Endothelial cell of umbilical vein (primary cell): Measurements from ENCODE around the gene MCM8.

Source experiments
- CTCF ChIP-seq, 2 donors: IDR thresholded peaks; 1 replicate in 1 of 2; 2 replicates in 1 of 2; pipeline ENCODE4 v1.5.1; 2011; ENCODE audit warnings: low read length in 2 of 2, mild to moderate bottlenecking in 2 of 2, moderate library complexity in 2 of 2, control low read depth in 1 of 2, inconsistent platforms in 1 of 2, low read depth in 1 of 2; ENCODE audit not compliant: insufficient read depth in 1 of 2; ENCODE audit errors: extremely low read depth in 1 of 2
- EZH2 ChIP-seq: IDR thresholded peaks from 2 replicates; pipeline ENCODE4 v1.6.1; 2012; ENCODE audit warnings: borderline replicate concordance, low read depth, mild to moderate bottlenecking, moderate library complexity, low read length, inconsistent platforms; ENCODE audit not compliant: severe bottlenecking
- JUN ChIP-seq: IDR thresholded peaks from 2 replicates; pipeline ENCODE4 v1.6.1; 2011; ENCODE audit warnings: borderline replicate concordance, low read depth; ENCODE audit not compliant: insufficient read length, insufficient read depth
- POLR2A ChIP-seq: IDR thresholded peaks from 2 replicates; pipeline ENCODE4 v1.6.1; 2012; ENCODE audit warnings: low read depth, mild to moderate bottlenecking, control low read depth, low read length
- POLR2AphosphoS5 ChIP-seq: IDR thresholded peaks from 2 replicates; pipeline ENCODE4 v1.6.1; 2012; ENCODE audit warnings: low read depth, mild to moderate bottlenecking, control low read depth, low read length, moderate library complexity; ENCODE audit not compliant: insufficient read depth
- TF ChIP-seq, protein P1 (sequence below): IDR thresholded peaks from 2 replicates; pipeline ENCODE4 v1.6.1; 2011; ENCODE audit not compliant: insufficient read depth, insufficient read length

DNA sequence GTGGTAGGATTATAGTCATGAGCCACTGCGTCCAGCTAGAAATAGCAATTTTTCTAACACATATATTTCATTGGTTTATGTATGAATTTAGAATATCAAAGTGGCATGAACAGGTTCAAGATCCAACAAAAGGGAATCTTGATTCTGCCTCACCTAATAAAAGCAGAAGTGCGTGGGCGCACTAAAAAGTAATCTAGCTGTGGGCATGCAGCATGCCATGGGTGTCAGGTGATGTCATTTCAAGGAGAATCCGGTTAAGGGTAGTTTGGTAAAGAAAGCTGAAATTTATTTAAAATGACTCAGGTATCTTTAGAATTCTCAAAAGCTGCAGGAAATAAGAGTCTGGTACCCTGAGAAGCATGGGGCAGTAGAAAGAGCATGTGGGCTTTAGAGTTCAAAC, 85.8 kb downstream of the MCM8 start:
- TF ChIP-seq CTCF (IDR thresholded peaks at IDR 0.05; ENCODE audit: extremely low read depth in 1 of 2, insufficient read depth in 1 of 2, low read depth in 1 of 2, low read length in 2 of 2) = no peak
- no peak for TF ChIP-seq POLR2A
- no peak for TF ChIP-seq POLR2AphosphoS5
- no peak for TF ChIP-seq JUN
- TF ChIP-seq EZH2 = no peak
- TF ChIP-seq, protein P1, sequence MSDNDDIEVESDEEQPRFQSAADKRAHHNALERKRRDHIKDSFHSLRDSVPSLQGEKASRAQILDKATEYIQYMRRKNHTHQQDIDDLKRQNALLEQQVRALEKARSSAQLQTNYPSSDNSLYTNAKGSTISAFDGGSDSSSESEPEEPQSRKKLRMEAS = no peak
